GM23248 (cell line): Measurements from ENCODE around the gene RHO.

Experiments
- EZH2 ChIP-seq: fragments of 200-600 bp; sonication (generic); IDR thresholded peaks from 2 replicates; pipeline ENCODE4 v1.6.1; 2018; ENCODE audit warnings: antibody characterized with exemption, mild to moderate bottlenecking; ENCODE audit not compliant: insufficient read depth, poor library complexity, severe bottlenecking
- EZH2phosphoT487 ChIP-seq: fragments of 200-600 bp; sonication (generic); IDR thresholded peaks from 2 replicates; pipeline ENCODE4 v1.6.1; 2018; ENCODE audit warnings: antibody characterized with exemption, moderate library complexity, mild to moderate bottlenecking, low read depth; ENCODE audit not compliant: insufficient read depth

DNA sequence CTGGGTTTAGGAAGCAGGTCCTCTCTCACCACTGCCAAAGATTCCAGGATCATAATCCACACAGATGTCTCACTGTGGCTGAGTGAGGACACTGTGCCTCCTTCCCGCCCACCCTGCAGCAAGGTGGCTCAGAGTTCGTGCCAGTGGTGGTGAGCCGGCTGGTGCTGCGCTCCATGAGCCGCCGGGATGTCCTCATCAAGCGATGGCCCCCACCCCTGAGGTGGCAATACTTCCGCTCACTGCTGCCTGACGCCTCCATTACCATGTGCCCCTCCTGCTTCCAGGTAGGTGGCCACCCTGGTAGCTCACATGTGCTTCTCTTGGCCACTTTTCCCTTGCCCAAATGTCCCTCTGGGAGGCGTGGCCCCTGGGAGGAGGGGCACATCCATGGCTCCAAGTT is 9.0 kb upstream of the RHO start:
- no peak for TF ChIP-seq EZH2
- TF ChIP-seq EZH2phosphoT487: no peak
